HPDE6-E6E7 (cell line): ENCODE measurements around the gene OR51V1.
"Not testable (repeated sequence)": the region's sequence is repeated elsewhere in the genome, so short reads cannot be mapped to it uniquely, and the experiment has no call there.

ENCODE experiments used
- DNase-seq: peaks from one replicate; pipeline ENCODE4 v3.0.0; 2011; ENCODE audit warnings: missing footprints; ENCODE audit errors: extremely low spot score

The OR51V1 gene

DNA sequence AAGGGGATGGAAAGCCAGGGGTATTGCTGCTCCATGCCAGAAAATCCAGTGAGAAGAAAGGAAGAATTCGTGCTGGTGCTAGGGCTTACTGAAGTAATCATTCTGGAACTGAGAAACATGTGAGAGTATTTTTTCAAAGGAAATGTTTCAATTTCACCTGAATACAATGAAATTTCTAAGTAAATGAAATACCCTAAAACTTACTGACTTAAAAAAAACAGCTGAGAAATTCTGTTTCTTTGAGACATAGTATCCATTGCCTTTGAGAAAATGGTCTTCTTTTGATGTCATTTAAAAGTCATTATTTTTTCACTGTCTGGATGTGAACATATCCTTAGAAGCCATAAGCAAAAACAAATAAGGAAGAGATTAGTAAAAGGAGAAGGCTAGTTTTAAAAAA is at the start of gene OR51V1:
Gene OR51V1, minus strand, starts transcription at position 101 of the 400 bp plus-strand sequence. Its CDS starts 0 bp downstream, at position 101.
- DNase-seq, result no peak

DNA sequence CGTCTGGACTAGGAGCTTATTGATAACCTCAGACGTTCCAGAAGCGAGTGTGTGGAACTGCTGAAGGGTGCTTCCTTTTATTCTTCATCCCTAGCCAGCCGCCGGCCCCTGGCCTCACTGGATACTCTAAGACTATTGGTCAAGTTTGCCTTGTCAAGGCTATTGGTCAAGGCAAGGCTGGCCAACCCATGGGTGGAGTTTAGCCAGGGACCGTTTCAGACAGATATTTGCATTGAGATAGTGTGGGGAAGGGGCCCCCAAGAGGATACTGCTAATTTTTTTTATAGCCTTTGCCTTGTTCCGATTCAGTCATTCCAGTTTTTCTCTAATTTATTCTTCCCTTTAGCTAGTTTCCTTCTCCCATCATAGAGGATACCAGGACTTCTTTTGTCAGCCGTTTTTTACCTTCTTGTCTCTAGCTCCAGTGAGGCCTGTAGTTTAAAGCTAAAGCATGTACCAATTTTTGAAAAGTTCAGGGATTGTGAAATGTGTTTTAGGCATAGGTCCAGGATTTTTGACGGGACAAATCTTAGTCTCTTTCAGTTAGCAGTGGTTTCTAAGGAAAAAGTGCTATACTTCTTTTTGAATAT is 49.4 kb upstream of the OR51V1 start, which contains the start of gene HBG1:
Gene HBG1, minus strand, starts transcription at position 51 of the 590 bp plus-strand sequence. CDS start 53 bp downstream, outside the sequence.
- DNase-seq, result not testable (repeated sequence)

- DNase-seq, result not testable (repeated sequence)
Measured at GRCh38 chr11:5248498-5248897, 48.0 kb upstream of the OR51V1 start.

DNA sequence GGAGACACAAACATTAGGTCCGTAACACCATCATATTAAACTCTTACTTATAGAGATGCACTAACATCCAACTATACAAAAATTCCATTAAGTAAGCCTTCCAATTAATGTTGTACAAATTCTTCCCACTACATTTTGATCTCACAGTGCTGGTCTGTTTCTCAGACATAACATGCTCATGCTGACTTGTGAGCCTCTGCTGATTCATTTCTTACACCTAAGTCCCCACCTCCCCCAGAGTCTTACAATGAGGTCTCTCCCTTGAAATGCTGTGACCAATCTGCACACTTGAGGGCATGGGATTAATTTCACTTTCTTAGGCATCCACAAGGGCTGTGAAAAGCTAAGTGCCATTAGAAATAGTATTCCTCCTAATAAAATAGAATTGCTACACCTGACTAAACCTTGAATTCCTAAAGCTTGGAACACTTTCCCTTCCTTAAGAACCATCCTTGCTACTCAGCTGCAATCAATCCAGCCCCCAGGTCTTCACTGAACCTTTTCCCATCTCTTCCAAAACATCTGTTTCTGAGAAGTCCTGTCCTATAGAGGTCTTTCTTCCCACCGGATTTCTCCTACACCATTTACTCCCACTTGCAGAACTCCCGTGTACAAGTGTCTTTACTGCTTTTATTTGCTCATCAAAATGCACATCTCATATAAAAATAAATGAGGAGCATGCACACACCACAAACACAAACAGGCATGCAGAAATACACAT is 47.1 kb upstream of the OR51V1 start:
- no peak for DNase-seq

DNA sequence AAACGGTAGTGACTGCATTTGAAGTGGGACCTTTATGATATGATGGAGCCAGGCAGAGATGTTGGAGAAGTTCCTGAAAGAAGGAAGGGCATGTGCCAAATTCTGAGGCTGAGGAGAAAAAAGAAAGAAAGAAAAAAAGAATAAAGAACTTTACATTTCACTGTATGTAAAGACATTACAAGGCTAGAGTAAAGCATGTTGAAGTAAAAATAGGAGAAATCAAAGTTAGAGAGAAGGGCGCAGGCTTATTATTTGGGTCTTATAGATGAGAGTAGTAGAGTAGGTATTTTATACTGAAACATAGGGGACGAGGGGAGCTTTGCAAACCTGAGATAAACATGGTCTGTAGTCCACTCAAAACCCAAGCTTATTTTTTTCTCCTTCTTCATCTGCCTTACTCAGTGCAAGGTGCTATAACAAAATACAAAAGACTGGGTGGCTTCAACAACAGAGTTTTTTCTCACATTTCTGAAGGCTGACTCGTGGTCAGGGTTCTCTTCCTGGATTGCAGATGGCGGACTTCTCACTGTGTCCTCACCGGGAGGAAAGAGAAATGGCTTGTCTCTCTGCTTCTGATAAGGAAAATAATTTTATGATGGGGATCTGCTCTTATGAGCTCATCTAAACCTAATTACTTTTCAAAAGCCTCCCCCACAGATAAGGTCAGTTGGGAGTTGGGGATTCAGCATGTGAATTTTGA is 46.4 kb upstream of the OR51V1 start:
- DNase-seq, result no peak

GRCh38 chr11:5245155-5245554 is 44.7 kb upstream of the OR51V1 start:
- DNase-seq, result no peak

- no peak for DNase-seq
Measured at GRCh38 chr11:5243816-5244180, 43.3 kb upstream of the OR51V1 start.

DNA sequence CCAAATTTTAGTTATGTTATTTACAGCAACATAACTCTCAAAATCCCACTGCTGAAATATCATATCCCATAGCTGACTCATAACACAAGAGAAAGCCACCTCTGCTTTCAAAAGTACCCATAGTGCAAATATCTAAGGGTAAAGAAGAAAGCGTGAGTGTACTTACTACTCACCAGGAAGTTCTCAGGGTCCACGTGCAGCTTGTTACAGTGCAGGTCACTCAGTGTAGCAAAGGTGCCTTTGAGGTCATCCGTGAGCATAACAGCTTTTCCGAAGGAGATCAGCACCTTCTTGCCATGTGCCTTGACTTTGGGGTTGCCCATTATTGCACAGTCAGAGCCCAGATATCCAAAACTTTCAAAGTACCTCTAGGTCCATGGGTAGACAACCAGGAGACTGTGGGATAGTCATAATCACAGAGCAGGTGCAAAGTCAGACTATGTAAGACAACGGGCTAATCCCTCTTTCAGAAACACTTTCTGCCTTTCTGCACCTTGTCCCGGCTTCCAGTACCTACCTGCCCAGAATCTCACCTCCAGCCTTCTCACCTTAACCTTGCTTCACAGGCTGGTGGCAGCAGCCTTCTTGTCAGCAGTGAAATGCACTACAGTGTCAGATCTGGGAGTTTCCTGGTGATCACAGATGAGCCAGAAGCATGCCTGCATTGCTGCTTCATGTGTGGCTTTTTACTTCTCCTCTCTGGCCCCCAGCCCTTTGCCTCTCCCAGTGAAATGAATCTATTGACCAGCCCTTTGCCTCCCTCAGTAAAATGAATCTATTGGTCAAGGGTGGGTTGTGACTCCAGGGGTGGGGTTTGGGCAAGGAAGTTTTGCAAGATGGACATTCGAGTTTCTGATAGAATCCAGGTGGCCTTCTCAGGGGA is 42.7 kb upstream of the OR51V1 start:
- no peak for DNase-seq

GRCh38 chr11:5242208-5242607 is 41.7 kb upstream of the OR51V1 start:
- no peak for DNase-seq

- DNase-seq, result no peak
Measured at GRCh38 chr11:5241458-5241857, 41.0 kb upstream of the OR51V1 start.

DNA sequence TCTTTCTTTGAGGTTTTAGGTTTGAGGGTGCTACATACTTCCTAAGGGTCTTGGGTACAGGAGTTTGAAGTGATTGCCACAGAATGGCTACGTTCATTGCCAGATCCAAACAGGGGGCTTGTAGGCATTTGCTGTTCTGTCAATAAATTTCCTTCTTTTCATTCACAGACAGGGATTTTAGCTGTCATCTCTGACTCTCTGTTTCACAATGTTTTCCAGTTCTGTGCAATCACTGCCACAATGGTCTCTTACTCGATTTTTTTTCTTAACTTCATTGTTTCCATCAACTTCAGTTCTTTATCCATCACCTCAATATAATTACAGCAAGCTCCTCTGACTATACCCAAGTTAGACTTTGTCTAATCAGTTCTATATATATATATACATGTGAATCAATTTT is 40.0 kb upstream of the OR51V1 start:
- no peak for DNase-seq

DNA sequence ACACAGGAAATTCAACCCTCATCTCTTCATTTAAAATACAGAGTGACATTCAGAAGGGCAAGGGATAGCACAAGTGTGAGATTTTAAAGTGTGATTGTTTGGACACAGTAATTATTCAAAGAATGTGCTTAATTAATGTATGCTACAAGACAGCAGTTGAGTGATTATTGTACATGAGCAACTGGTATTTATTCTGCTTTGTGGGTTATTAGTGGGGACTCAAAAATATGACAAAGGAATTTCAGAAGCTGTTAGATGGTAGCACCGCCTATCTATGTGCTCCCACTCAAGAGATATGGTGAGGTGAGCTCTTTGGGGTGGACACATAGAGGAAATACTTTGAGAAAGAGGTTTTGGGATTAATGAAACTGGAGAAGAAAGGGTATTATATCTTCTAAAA is 39.6 kb upstream of the OR51V1 start:
- no peak for DNase-seq

- DNase-seq, result no peak
Measured at GRCh38 chr11:5239046-5239445, 38.6 kb upstream of the OR51V1 start.

DNA sequence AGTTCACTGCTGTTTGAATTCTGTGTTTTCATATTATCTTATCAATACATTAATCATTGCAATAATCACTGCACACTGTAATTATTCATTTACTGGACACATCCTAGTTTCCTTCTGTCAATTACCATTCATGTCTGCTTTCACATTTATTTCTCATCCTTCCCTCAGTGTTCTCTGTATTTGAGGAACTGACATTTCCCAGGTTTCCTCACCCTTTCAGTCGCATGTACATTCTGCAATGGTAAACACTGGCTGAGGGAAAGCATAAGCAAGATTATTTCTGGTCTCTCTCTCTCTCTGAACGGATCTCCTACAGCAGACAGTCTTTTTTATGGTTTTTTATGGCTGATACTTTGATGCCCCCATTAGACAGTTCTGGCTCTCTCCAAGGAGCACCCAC is 38.0 kb upstream of the OR51V1 start:
- no peak for DNase-seq

DNA sequence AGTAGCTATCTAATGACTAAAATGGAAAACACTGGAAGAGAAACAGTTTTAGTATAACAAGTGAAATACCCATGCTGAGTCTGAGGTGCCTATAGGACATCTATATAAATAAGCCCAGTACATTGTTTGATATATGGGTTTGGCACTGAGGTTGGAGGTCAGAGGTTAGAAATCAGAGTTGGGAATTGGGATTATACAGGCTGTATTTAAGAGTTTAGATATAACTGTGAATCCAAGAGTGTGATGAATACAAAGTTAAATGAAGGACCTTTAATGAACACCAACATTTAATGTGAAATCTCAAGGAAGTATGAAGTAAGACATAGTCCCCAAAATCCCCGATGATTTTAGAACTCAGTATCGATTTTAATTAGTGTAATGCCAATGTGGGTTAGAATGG is 36.9 kb upstream of the OR51V1 start:
- DNase-seq, result no peak

- no peak for DNase-seq
Measured at GRCh38 chr11:5235364-5236095, 35.0 kb upstream of the OR51V1 start.

DNA sequence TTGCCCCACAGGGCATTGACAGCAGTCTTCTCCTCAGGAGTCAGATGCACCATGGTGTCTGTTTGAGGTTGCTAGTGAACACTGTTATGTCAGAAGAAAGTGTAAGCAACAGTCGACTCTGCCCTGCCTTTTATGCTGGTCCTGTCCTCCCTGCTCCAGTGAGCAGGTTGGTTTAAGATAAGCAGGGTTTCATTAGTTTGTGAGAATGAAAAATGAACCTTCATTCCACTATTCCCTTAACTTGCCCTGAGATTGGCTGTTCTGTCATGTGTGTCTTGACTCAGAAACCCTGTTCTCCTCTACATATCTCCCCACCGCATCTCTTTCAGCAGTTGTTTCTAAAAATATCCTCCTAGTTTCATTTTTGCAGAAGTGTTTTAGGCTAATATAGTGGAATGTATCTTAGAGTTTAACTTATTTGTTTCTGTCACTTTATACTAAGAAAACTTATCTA is 33.9 kb upstream of the OR51V1 start, which contains the start of gene HBD:
Gene HBD, minus strand, starts transcription at position 103 of the 454 bp plus-strand sequence. Its CDS starts 50 bp downstream, at position 53.
- DNase-seq, result no peak

- no peak for DNase-seq
Measured at GRCh38 chr11:5233307-5233706, 32.8 kb upstream of the OR51V1 start.

DNA sequence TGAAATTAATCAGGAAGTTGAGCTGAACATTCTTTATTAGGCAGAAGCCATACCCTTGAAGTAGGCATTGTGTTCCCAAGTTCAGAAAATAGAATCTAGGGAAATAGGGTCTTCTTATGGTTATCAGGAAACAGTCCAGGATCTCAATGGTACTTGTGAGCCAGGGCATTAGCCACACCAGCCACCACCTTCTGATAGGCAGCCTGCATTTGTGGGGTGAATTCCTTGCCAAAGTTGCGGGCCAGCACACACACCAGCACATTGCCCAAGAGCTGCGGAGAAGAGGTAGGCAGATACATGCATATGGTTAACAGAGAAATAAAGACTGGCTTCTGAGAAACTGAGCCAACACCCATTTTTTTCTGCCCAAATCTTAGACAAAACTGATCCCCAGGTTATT is 32.3 kb upstream of the OR51V1 start:
- DNase-seq, result no peak

DNA sequence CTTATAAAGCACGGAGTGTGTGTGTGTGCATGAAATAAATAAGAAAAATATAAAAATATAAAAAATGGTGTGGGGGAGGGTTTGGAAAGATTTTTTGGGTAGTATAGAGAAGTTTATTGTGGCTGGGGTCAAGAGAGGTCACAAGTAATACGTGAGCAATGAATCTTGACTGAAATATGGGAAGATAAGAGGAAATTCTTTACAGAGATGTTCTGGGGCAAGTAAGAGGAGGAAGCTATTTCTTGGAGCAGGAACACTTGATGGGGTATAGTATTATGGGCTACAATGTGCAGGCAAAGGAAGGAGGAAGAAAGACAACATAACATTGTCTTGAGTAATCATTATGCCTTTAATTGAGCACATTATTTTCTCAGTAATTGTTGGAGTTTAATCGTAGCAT is 31.7 kb upstream of the OR51V1 start:
- DNase-seq, result no peak

DNA sequence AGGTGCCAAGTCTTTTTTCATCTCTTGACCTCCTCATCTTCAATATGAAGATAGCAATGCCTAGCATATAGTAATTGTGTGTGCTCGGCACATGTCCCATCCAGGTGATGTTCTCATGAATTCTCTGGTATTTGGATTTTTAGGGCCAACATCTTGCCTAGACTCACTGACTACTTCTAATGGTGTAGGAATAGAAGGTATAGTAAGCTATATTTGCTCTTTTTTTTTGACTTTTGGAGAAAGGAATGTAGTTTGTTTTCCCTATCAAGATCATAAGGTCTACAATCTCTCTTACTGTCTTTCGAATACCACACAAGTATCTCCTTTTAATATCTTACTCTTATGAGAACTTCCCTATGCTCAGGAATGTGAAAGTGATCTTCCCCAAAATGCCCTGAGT is 30.6 kb upstream of the OR51V1 start:
- no peak for DNase-seq
